ENCODE results near the gene TMEM19. TPM values are rescaled to one million over a fixed set of nuclear protein-coding genes. Genes with fewer than 3 reads are reported as not detected.

Gene TMEM19
- total RNA-seq, 1 experiment from 2014 or later, result 32.8 TPM

DNA sequence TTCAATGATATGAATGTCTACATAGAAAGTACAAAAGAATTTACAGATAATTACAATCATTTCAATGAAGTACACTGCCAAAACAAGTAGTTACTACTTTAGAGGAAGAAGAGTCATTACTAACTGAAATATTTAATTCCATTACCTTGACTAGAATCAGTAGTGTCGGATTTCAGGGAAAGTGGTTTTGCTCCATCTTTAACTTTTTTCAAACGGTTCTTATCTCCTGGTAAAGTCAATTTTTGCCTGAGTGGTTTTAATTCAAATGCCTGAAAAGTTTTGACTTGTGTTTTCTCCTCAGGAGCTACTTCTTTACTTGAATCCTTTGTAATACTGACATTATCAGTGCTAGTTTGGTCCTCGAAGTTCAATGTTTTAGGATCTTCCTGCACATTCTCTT lies 29.1 kb upstream of the TMEM19 start:
- Histone ChIP-seq H3K9me3 (ENCODE audit: low read length) (0 out of 2 replicates have a peak, but pooled peaks cover 6% of the 10 kb centered on the region), H3K4me1 (ENCODE audit: low read length) (peaks cover 5% of the 10 kb centered on the region), H3K4me2 (ENCODE audit: low read depth, low read length, poor library complexity, severe bottlenecking) (no peak overlapping the region), H3K4me3 (ENCODE audit: low read length) (no peak overlapping the region), H3K9me2 (replicated peaks; ENCODE audit: insufficient read depth, low read length) (no peaks in the 10 kb centered on the region), H2AFZ (ENCODE audit: low read length) (no peak overlapping the region), H3K36me3 (ENCODE audit: insufficient read depth, low read length) (peaks cover 85% of the 10 kb centered on the region), H3K9ac (ENCODE audit: low read length) (no peak overlapping the region), H3K27me3 (ENCODE audit: low read length) (no peaks in the 10 kb centered on the region), H3K79me2 (ENCODE audit: low read length) (peaks cover 91% of the 10 kb centered on the region), H3K27ac (ENCODE audit: low read length) (no peak overlapping the region), H4K20me1 (ENCODE audit: insufficient read depth, low read depth, low read length) (peaks cover 2% of the 10 kb centered on the region; the same call in 1 of the 2 replicates)
- DNase-seq, result no peak

DNA sequence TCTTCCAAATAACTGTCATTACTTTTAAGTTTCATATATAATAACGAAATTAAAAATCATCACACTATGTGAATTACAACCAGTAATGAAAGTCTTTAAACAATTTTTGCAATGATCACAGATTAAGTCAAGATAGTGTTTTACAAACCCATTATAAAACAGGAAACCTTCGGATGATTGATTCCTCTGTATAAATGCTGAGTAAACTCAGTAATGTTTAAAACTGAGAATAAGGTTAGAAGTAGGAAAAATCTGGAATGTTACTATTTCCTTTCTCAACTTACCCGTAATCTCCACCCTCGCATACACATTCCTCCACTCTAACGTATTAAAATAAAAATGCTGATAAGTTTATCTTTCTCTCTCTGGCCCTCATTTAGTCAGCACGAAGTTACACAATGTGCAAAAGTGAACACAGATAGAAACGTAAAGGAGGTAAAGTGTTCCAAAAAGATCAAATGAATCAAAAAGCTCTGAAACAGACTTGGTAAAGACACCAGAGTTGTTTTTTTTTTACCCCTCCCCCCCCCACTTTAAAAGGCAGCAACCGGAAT lies 23.8 kb upstream of the TMEM19 start:
- Histone ChIP-seq H2AFZ (ENCODE audit: low read length) (no peak overlapping the region), H3K9me2 (replicated peaks; ENCODE audit: insufficient read depth, low read length) (no peaks in the 10 kb centered on the region; the same call in 1 of the 2 replicates), H3K27ac (ENCODE audit: low read length) (peak overlapping the region; percentile 14), H3K9ac (ENCODE audit: low read length) (peak overlapping the region; percentile 89), H3K4me1 (ENCODE audit: low read length) (peaks cover 25% of the 10 kb centered on the region), H4K20me1 (ENCODE audit: insufficient read depth, low read depth, low read length) (peaks cover 19% of the 10 kb centered on the region), H3K9me3 (ENCODE audit: low read length) (no peaks in the 10 kb centered on the region), H3K36me3 (ENCODE audit: insufficient read depth, low read length) (peaks cover 42% of the 10 kb centered on the region), H3K4me3 (ENCODE audit: low read length) (peak overlapping the region; percentile 90), H3K4me2 (ENCODE audit: low read depth, low read length, poor library complexity, severe bottlenecking) (peak overlapping the region; percentile 78), H3K27me3 (ENCODE audit: low read length) (no peaks in the 10 kb centered on the region), H3K79me2 (ENCODE audit: low read length) (peaks cover 79% of the 10 kb centered on the region)
- DNase-seq, result peak; percentile 48

DNA sequence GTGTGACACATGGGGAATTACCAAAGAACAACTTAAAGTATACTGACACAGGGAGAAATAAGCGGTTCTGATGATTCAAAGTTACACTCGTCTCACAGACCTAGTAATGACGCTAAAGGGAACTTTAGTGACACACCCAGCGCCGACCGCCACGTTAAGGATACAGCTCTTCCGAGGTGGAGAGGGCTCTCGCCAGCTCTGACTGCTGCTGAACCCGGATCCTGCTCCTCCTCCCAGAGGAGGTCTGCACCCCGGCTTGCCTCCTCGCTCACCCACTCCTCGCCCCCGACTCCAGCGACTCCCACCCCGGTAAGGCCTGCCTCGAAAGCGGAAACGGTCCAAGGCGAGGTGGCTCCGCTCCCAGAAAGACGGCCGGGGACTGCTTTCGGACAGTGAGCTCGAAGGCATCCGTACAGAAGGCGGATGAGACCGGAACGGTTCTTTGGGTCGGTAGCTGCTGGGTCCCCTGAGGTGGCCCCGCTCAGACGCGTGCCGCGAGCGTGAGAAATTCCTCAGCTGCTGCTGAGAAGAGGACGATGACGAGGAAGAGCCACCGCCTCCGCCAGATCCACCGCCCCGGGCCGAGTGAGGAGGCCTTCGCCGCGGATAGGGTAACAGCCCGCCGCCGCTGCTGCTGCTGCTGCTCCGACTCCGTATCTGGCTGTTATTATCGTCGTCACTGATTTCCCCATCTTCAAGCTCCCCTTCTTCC lies 22.9 kb upstream of the TMEM19 start:
- Histone ChIP-seq H3K4me1 (ENCODE audit: low read length) (peaks cover 35% of the 10 kb centered on the region), H2AFZ (ENCODE audit: low read length) (no peak overlapping the region; the same call in 1 of the 2 replicates), H3K4me3 (ENCODE audit: low read length) (peak overlapping the region; percentile 90), H3K9me2 (replicated peaks; ENCODE audit: insufficient read depth, low read length) (no peaks in the 10 kb centered on the region; the same call in 1 of the 2 replicates), H3K9ac (ENCODE audit: low read length) (peak overlapping the region; percentile 89), H3K36me3 (ENCODE audit: insufficient read depth, low read length) (peaks cover 40% of the 10 kb centered on the region), H4K20me1 (ENCODE audit: insufficient read depth, low read depth, low read length) (peaks cover 19% of the 10 kb centered on the region), H3K27me3 (ENCODE audit: low read length) (no peaks in the 10 kb centered on the region), H3K27ac (ENCODE audit: low read length) (peak overlapping the region; percentile 89; the same call in 1 of the 2 replicates), H3K4me2 (ENCODE audit: low read depth, low read length, poor library complexity, severe bottlenecking) (peak overlapping the region; percentile 78), H3K79me2 (ENCODE audit: low read length) (peaks cover 73% of the 10 kb centered on the region), H3K9me3 (ENCODE audit: low read length) (no peaks in the 10 kb centered on the region)
- DNase-seq, result peak; percentile 83

DNA sequence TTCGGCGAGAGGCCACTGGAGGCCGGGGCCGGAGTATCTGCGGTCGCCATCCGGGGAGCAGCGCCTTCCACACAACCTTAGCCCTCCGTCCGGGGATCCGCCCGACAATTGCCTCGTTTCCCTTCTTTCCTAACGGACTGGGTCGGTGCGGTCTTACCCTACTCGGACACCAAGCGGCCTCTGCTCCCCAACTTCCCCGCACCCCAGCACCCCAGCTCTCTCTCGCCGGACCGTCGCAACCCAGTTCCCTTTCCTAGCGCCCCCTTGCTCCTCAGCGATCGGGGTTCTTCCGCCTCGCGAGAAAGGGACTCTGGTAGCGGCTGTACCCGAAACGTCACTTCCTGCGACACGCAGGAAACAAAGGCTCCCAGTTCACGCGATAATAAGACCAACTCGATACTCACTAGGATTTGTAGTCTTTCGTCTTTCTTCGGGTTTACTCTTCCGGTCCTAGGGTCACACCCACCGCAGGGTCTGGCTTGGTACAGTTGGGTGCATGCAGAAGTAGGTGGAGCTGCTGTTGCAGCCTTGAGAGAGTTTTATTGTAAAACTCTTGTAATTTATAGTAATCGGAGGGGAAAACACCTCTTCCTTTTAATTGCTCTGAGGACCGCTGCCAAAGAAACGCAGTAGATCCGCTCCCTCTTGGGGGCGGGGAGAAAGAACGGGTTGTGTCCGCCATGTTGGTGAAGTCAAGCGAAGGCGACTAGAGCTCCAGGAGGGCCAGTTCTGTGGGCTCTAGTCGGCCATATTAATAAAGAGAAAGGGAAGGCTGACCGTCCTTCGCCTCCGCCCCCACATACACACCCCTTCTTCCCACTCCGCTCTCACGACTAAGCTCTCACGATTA lies 22.1 kb upstream of the TMEM19 start, which contains the start of the genes THAP2 and ZFC3H1:
THAP2 (plus strand) TSS at position 741 of the 850 bp plus-strand sequence. CDS start 209 bp downstream, outside the sequence.
ZFC3H1 (minus strand) TSS at position 288 of the 850 bp plus-strand sequence; CDS start at position 50, 238 bp downstream.
- H3K9me3 ChIP-seq (ENCODE audit: low read length), result no peaks in the 10 kb centered on the region
- H2AFZ ChIP-seq (ENCODE audit: low read length), result peak within 1 kb of the TSS; percentile 76
- H3K9me2 ChIP-seq (replicated peaks; ENCODE audit: insufficient read depth, low read length), result no peaks in the 10 kb centered on the region; the same call in 1 of the 2 replicates
- DNase-seq, result peak; percentile 99
- peak within 1 kb of the TSS; percentile 89 for H3K9ac ChIP-seq (ENCODE audit: low read length)
- peak within 1 kb of the TSS; percentile 78 for H3K4me2 ChIP-seq (ENCODE audit: low read depth, low read length, poor library complexity, severe bottlenecking)
- H4K20me1 ChIP-seq (ENCODE audit: insufficient read depth, low read depth, low read length), result peaks cover 19% of the 10 kb centered on the region
- H3K27me3 ChIP-seq (ENCODE audit: low read length), result no peaks in the 10 kb centered on the region
- H3K4me3 ChIP-seq (ENCODE audit: low read length), result peak within 1 kb of the TSS; percentile 90
- peak within 1 kb of the TSS; percentile 89 for H3K27ac ChIP-seq (ENCODE audit: low read length)
- peaks cover 67% of the 10 kb centered on the region for H3K79me2 ChIP-seq (ENCODE audit: low read length)
- peaks cover 40% of the 10 kb centered on the region for H3K4me1 ChIP-seq (ENCODE audit: low read length)
- H3K36me3 ChIP-seq (ENCODE audit: insufficient read depth, low read length), result peaks cover 33% of the 10 kb centered on the region

DNA sequence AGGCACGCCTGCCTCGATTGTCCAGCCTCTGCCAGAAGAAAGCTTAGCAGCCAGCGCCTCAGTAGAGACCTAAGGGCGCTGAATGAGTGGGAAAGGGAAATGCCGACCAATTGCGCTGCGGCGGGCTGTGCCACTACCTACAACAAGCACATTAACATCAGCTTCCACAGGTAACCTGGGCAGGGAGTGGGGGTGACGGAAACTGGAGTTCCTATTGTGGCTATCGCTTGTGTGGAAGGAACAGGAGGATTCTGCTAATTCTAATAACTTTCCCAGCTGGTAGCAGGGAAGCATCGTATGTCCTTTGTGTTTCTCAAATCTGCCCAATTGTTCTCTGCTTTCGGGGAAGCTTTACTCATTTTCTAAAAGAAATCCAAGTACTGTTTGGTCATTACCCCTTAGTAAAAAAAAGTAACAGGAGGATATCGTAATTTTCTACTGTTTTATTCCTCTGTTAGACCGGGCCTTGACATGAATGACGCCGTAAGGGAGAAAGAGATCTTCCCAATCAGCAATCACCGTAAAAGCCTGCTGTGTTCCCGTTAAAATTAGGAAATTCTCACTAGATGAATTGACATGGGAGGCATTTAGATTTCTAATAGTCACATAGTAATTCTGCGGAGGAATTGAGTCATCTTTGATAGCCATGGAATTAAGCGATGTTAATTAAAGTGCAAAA lies 21.3 kb upstream of the TMEM19 start:
- Histone ChIP-seq H3K9me3 (ENCODE audit: low read length) (no peaks in the 10 kb centered on the region), H3K27ac (ENCODE audit: low read length) (peak overlapping the region; percentile 89), H4K20me1 (ENCODE audit: insufficient read depth, low read depth, low read length) (peaks cover 19% of the 10 kb centered on the region), H3K4me2 (ENCODE audit: low read depth, low read length, poor library complexity, severe bottlenecking) (peak overlapping the region; percentile 78), H3K79me2 (ENCODE audit: low read length) (peaks cover 60% of the 10 kb centered on the region), H2AFZ (ENCODE audit: low read length) (peak overlapping the region; percentile 76), H3K9ac (ENCODE audit: low read length) (peak overlapping the region; percentile 89), H3K9me2 (replicated peaks; ENCODE audit: insufficient read depth, low read length) (no peaks in the 10 kb centered on the region; the same call in 1 of the 2 replicates), H3K36me3 (ENCODE audit: insufficient read depth, low read length) (peaks cover 25% of the 10 kb centered on the region), H3K4me1 (ENCODE audit: low read length) (peaks cover 40% of the 10 kb centered on the region), H3K27me3 (ENCODE audit: low read length) (no peaks in the 10 kb centered on the region), H3K4me3 (ENCODE audit: low read length) (peak overlapping the region; percentile 90)
- no peak for DNase-seq

DNA sequence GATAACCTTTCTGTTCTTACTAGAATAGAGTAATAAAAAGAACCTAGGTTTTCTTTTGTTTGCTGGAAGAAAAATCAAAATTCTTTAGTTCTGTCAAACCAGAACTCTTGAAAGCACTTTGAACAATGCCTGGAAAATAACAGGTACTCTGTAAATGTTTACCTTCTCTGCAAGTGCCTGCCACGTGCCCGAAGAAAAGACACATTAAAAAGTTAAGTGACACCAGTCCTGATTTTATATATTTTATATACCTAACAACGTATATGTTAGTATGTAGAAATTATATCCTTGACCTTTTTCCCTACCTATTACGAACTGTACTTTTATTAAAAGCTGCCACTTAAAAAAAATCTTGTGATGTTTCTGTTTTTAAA lies 20.8 kb upstream of the TMEM19 start:
- H3K36me3 ChIP-seq (ENCODE audit: insufficient read depth, low read length), result peaks cover 20% of the 10 kb centered on the region; the same call in 1 of the 2 replicates
- peaks cover 40% of the 10 kb centered on the region for H3K4me1 ChIP-seq (ENCODE audit: low read length)
- no peaks in the 10 kb centered on the region; the same call in 1 of the 2 replicates for H3K9me2 ChIP-seq (replicated peaks; ENCODE audit: insufficient read depth, low read length)
- H3K9me3 ChIP-seq (ENCODE audit: low read length), result no peaks in the 10 kb centered on the region
- peaks cover 54% of the 10 kb centered on the region for H3K79me2 ChIP-seq (ENCODE audit: low read length)
- peak overlapping the region; percentile 89 for H3K9ac ChIP-seq (ENCODE audit: low read length)
- H3K27ac ChIP-seq (ENCODE audit: low read length), result peak overlapping the region; percentile 89
- H4K20me1 ChIP-seq (ENCODE audit: insufficient read depth, low read depth, low read length), result peaks cover 19% of the 10 kb centered on the region
- H3K4me2 ChIP-seq (ENCODE audit: low read depth, low read length, poor library complexity, severe bottlenecking), result peak overlapping the region; percentile 78
- DNase-seq, result peak; percentile 57
- peak overlapping the region; percentile 90 for H3K4me3 ChIP-seq (ENCODE audit: low read length)
- H3K27me3 ChIP-seq (ENCODE audit: low read length), result no peaks in the 10 kb centered on the region
- peak overlapping the region; percentile 76; the same call in 1 of the 2 replicates for H2AFZ ChIP-seq (ENCODE audit: low read length)

DNA sequence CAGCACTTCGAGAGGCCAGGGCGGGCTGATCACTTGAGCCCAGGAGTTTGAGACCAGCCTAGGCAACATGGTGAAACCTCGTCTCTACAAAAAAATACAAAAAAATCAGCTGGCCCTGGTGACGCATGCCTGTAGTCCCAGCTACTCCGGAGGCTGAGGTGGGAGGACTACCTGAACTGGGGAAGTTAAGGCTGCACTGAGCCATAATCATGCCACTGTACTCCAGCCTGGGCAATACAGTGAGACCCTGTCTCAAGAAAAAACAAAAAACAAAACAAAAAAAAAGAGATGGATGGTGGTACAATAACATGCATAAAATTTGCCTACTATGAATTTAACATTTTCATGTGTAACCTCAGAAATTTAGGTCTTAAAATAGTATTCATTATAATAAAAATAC lies 19.6 kb upstream of the TMEM19 start:
- Histone ChIP-seq H3K9me2 (replicated peaks; ENCODE audit: insufficient read depth, low read length) (no peaks in the 10 kb centered on the region; the same call in 1 of the 2 replicates), H3K4me3 (ENCODE audit: low read length) (no peak overlapping the region), H3K36me3 (ENCODE audit: insufficient read depth, low read length) (peaks cover 15% of the 10 kb centered on the region; the same call in 1 of the 2 replicates), H2AFZ (ENCODE audit: low read length) (no peak overlapping the region), H3K27me3 (ENCODE audit: low read length) (no peaks in the 10 kb centered on the region), H3K9me3 (ENCODE audit: low read length) (no peaks in the 10 kb centered on the region), H3K27ac (ENCODE audit: low read length) (no peak overlapping the region), H3K9ac (ENCODE audit: low read length) (peak overlapping the region; percentile 89; the same call in 1 of the 2 replicates), H4K20me1 (ENCODE audit: insufficient read depth, low read depth, low read length) (peaks cover 19% of the 10 kb centered on the region), H3K4me1 (ENCODE audit: low read length) (peaks cover 40% of the 10 kb centered on the region), H3K4me2 (ENCODE audit: low read depth, low read length, poor library complexity, severe bottlenecking) (peak overlapping the region; percentile 78), H3K79me2 (ENCODE audit: low read length) (peaks cover 45% of the 10 kb centered on the region)
- DNase-seq, result no peak

All from Karpas-422 (cell line).